Mesendoderm (in vitro differentiated cells): ENCODE data around the gene UBE2B.
A peak's percentile ranks its signal among the peaks of the same experiment; 100 is the strongest.

ENCODE experiments used
- DNase-seq: peaks from one replicate; pipeline ENCODE4 v3.0.0; 2013
- H2AK5ac ChIP-seq: 2 replicates; pipeline ENCODE4 v1.6.1; 2013; ENCODE audit warnings: low read length, inconsistent platforms
- H2BK120ac ChIP-seq: 2 replicates; pipeline ENCODE4 v1.6.1; 2013; ENCODE audit warnings: low read depth, mild to moderate bottlenecking, low read length, moderate library complexity, mixed read lengths
- H2BK15ac ChIP-seq: replicated peaks from 2 replicates; pipeline ENCODE4 v1.6.1; 2013; ENCODE audit warnings: low read depth, mild to moderate bottlenecking, moderate library complexity
- H2BK5ac ChIP-seq: 2 replicates; pipeline ENCODE4 v1.6.1; 2013; ENCODE audit warnings: low read length, inconsistent platforms
- H3K18ac ChIP-seq: 2 replicates; pipeline ENCODE4 v1.6.1; 2013; ENCODE audit warnings: mild to moderate bottlenecking, low read length, mixed read lengths
- H3K23ac ChIP-seq: one replicate; pipeline ENCODE4 v1.6.1; 2013; ENCODE audit warnings: low read length
- H3K27ac ChIP-seq: 2 replicates; pipeline ENCODE4 v1.5.1; 2013; ENCODE audit warnings: low read depth, mild to moderate bottlenecking, inconsistent platforms, low read length, moderate library complexity
- H3K27me3 ChIP-seq: 2 replicates; pipeline ENCODE4 v1.6.1; 2013; ENCODE audit warnings: low read length, control low read depth, mild to moderate bottlenecking, inconsistent platforms; ENCODE audit not compliant: insufficient read depth, poor library complexity
- H3K36me3 ChIP-seq: 2 replicates; pipeline ENCODE4 v1.6.1; 2013; ENCODE audit warnings: low read length, inconsistent platforms; ENCODE audit not compliant: control insufficient read depth, insufficient read depth
- H3K4ac ChIP-seq: one replicate; pipeline ENCODE4 v1.6.1; 2013; ENCODE audit warnings: low read depth, mild to moderate bottlenecking, low read length, moderate library complexity
- H3K4me1 ChIP-seq: 2 replicates; pipeline ENCODE4 v1.6.1; 2013; ENCODE audit warnings: low read depth, low read length, inconsistent platforms; ENCODE audit not compliant: control insufficient read depth
- H3K4me2 ChIP-seq: 2 replicates; pipeline ENCODE4 v1.6.1; 2013; ENCODE audit warnings: low read length
- H3K4me3 ChIP-seq: 2 replicates; pipeline ENCODE4 v1.5.1; 2013; ENCODE audit warnings: mild to moderate bottlenecking, low read length
- H3K56ac ChIP-seq: one replicate; pipeline ENCODE4 v1.6.1; 2013; ENCODE audit warnings: low read length
- H3K79me1 ChIP-seq: 2 replicates; pipeline ENCODE4 v1.6.1; 2013; ENCODE audit warnings: low read length, inconsistent platforms
- H3K79me2 ChIP-seq: 2 replicates; pipeline ENCODE4 v1.6.1; 2013; ENCODE audit warnings: mild to moderate bottlenecking, low read length; ENCODE audit not compliant: control insufficient read depth, insufficient read depth
- H3K9ac ChIP-seq: 2 replicates; pipeline ENCODE4 v1.6.1; 2013; ENCODE audit warnings: low read length, inconsistent platforms
- H4K5ac ChIP-seq: one replicate; pipeline ENCODE4 v1.6.1; 2013; ENCODE audit warnings: low read length
- H4K8ac ChIP-seq: one replicate; pipeline ENCODE4 v1.6.1; 2013; ENCODE audit warnings: low read depth, mild to moderate bottlenecking, control low read depth, low read length, moderate library complexity
- WGBS: extraction: QIAGEN DNeasy Blood & Tissue Kit; methylation state at CpG from one replicate; pipeline ENCODE4 v1.1.7; 2013; ENCODE audit warnings: low lambda C conversion rate, missing lambda C conversion rate; ENCODE audit not compliant: insufficient coverage; ENCODE audit errors: extremely low coverage; 5-methylcytosine and 5-hydroxymethylcytosine counted together

The UBE2B gene

DNA sequence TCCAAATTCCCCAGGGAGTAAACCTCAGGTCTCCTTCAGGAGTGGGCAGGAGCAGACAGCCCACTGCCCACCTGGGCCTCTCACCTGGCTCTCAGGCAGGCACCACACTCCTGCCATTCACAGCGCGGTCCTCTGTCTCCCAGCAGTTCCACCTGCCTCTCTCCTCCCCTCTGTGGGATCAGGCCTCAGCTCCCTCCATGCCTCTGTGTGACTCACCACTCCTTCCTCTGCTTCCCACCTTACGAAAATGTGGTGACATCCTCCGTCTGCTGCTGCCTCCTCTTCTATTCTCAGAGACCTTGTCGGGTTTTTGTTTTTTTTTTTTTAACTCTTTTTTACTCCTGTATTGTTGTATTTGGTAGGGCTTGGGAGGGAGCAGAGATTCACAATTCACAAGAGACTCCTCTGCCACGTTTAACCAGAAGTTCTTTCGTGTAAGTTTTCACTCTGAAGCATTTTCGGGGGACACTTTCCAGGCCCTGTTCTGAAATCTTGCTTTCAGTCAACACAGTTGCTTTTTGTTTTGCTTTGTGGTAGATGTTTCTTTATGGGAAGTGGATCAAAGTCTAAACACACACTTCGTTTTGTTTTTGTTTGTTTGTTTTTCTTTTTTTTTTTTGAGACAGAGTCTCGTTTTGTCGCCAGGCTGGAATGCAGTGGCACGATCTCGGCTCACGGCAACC lies 61.4 kb downstream of the UBE2B start:
- Histone ChIP-seq H3K4me1 (peaks cover 8% of the 10 kb centered on the region), H3K9ac (no peak overlapping the region), H4K8ac (no peak overlapping the region), H3K4ac (no peak overlapping the region), H3K27ac (no peak overlapping the region), H2BK120ac (no peak overlapping the region), H3K56ac (peak overlapping the region; percentile 27), H2BK5ac (no peak overlapping the region), H2BK15ac (no peak overlapping the region), H3K4me2 (no peak overlapping the region), H3K4me3 (no peak overlapping the region), H3K23ac (no peak overlapping the region), H3K79me2 (no peaks in the 10 kb centered on the region), H3K79me1 (no peaks in the 10 kb centered on the region), H4K5ac (no peak overlapping the region), H2AK5ac (no peak overlapping the region), H3K18ac (no peak overlapping the region), H3K27me3 (no peaks in the 10 kb centered on the region), H3K36me3 (no peaks in the 10 kb centered on the region)
- no CpG with 5 or more reads among the region's 14 CpGs for WGBS
- DNase-seq = peak; percentile 73

GRCh38 chr5:134435560-134435959 lies 64.2 kb downstream of the UBE2B start:
- Histone ChIP-seq H3K9ac (no peak overlapping the region), H3K27me3 (no peaks in the 10 kb centered on the region), H3K18ac (no peak overlapping the region), H3K4me2 (no peak overlapping the region), H2BK120ac (no peak overlapping the region), H4K5ac (no peak overlapping the region), H2BK15ac (no peak overlapping the region), H3K36me3 (no peaks in the 10 kb centered on the region), H3K79me2 (no peaks in the 10 kb centered on the region), H3K4ac (no peak overlapping the region), H3K27ac (no peak overlapping the region), H3K56ac (no peak overlapping the region), H2BK5ac (no peak overlapping the region), H4K8ac (no peak overlapping the region), H2AK5ac (no peak overlapping the region), H3K79me1 (no peaks in the 10 kb centered on the region), H3K4me3 (no peak overlapping the region), H3K23ac (no peak overlapping the region), H3K4me1 (no peaks in the 10 kb centered on the region)
- peak; percentile 45 for DNase-seq
- WGBS = no CpG with 5 or more reads among the region's 2 CpGs

DNA sequence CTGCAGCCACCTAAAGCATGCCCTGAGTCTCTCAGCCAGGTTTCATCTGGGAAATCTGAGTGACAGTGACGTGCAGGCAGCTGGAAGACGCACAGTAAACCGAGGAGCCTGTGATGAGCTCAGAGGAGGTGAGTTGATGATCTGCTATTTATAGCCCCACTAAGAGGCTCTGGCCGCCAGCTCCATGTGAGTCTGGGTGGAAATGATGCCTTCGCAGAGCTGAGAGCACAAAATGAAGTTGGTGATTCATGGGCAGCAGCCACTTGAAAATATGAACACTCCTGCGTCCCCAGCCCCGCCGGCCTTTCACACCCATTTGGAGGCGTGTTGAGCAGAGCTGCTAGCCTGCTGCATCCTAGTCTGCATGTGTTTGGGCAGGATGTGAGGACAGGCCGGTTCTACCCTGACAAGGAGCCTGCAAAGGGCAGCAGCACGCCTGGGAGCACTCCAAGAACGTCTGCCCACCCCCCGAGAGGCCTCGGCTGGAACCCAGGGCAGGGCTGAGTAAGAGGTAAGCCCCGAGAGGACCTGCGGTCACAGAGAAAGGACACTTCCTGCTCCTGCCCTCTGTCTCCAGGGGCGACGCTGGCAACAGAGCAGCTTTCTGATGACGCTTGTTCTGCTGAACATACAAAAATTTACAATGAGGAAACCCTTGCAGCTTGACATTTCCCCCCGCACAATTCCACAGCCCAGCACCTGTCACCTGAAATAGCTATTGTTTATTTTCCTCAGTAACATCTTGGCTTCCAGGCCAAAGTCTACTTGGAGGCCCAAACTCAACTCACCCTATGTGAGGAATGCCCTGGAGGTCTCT lies 65.4 kb downstream of the UBE2B start:
- Histone ChIP-seq H3K36me3 (no peaks in the 10 kb centered on the region), H2BK15ac (no peak overlapping the region), H4K5ac (no peak overlapping the region), H3K4me2 (no peak overlapping the region), H3K56ac (no peak overlapping the region), H2BK120ac (no peak overlapping the region), H3K27me3 (no peaks in the 10 kb centered on the region), H3K79me2 (no peaks in the 10 kb centered on the region), H3K18ac (no peak overlapping the region), H3K4ac (no peak overlapping the region), H3K27ac (no peak overlapping the region), H3K4me3 (no peak overlapping the region), H3K23ac (no peak overlapping the region), H4K8ac (no peak overlapping the region), H2AK5ac (no peak overlapping the region), H3K79me1 (no peaks in the 10 kb centered on the region), H3K4me1 (no peaks in the 10 kb centered on the region), H3K9ac (no peak overlapping the region), H2BK5ac (no peak overlapping the region)
- peak; percentile 34 for DNase-seq
- no CpG with 5 or more reads among the region's 20 CpGs for WGBS

GRCh38 chr5:134437340-134437846 lies 66.0 kb downstream of the UBE2B start:
- no peak overlapping the region for H4K5ac ChIP-seq
- no peaks in the 10 kb centered on the region for H3K79me2 ChIP-seq
- H3K27me3 ChIP-seq = no peaks in the 10 kb centered on the region
- H3K56ac ChIP-seq = no peak overlapping the region
- H3K4me2 ChIP-seq = no peak overlapping the region
- no peak overlapping the region for H2AK5ac ChIP-seq
- no peak overlapping the region for H3K23ac ChIP-seq
- no peak overlapping the region for H2BK5ac ChIP-seq
- H2BK15ac ChIP-seq = no peak overlapping the region
- no peak overlapping the region for H3K4me3 ChIP-seq
- H3K9ac ChIP-seq = no peak overlapping the region
- no CpG with 5 or more reads among the region's 4 CpGs for WGBS
- H3K18ac ChIP-seq = no peak overlapping the region
- no peak overlapping the region for H2BK120ac ChIP-seq
- no peak overlapping the region for H3K27ac ChIP-seq
- no peak overlapping the region for H4K8ac ChIP-seq
- no peaks in the 10 kb centered on the region for H3K36me3 ChIP-seq
- H3K4me1 ChIP-seq = no peaks in the 10 kb centered on the region
- no peak for DNase-seq
- no peaks in the 10 kb centered on the region for H3K79me1 ChIP-seq
- no peak overlapping the region for H3K4ac ChIP-seq

DNA sequence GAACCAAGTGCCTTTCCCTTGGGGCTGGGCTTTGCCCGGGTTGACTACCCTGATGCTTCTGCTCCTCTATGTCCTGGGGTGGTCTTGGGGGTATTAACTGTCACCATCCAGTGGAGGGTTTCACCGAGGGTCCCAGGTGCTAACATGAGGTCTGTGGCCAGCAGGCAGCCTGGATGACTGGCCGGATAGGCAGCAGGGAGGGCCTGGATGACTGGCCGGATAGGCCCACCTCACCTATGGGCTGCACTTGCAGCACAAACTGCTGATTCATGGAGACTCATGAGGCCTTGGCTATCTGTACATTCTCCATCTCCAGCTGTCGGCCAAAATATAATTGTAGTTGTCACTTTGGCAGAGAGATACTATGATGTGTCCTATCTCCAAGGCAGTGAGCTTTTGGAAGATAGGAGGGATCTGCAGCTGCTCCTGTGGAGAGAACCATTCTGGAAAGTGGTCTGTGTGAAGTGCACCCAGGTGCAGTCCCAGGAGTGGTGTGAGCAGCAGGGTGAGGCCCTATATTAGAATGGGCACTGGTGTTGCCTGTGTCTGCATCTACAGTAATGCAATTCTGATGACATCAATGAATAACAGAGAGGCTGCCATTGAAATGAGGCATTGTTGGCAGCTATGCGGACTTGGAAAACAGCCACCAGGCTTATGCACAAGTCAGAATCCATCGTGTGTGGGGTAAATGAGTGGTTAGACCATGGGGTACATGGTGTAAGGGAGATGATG lies 66.6 kb downstream of the UBE2B start:
- no peaks in the 10 kb centered on the region for H3K79me1 ChIP-seq
- H2AK5ac ChIP-seq = no peak overlapping the region
- no peak overlapping the region for H3K27ac ChIP-seq
- no peak overlapping the region for H2BK120ac ChIP-seq
- H3K4me1 ChIP-seq = no peaks in the 10 kb centered on the region
- no peak overlapping the region for H2BK15ac ChIP-seq
- H3K27me3 ChIP-seq = no peaks in the 10 kb centered on the region
- WGBS = no CpG with 5 or more reads among the region's 7 CpGs
- H3K4ac ChIP-seq = no peak overlapping the region
- no peaks in the 10 kb centered on the region for H3K36me3 ChIP-seq
- H4K5ac ChIP-seq = no peak overlapping the region
- no peak overlapping the region for H3K4me2 ChIP-seq
- H3K18ac ChIP-seq = no peak overlapping the region
- no peak overlapping the region for H3K4me3 ChIP-seq
- DNase-seq = no peak
- no peak overlapping the region for H3K9ac ChIP-seq
- H4K8ac ChIP-seq = no peak overlapping the region
- H3K79me2 ChIP-seq = no peaks in the 10 kb centered on the region
- H3K23ac ChIP-seq = no peak overlapping the region
- no peak overlapping the region for H2BK5ac ChIP-seq
- no peak overlapping the region for H3K56ac ChIP-seq
